ENCODE measurements around the gene ZNF468.
A peak's percentile ranks its signal among the peaks of the same experiment; 100 is the strongest.
"Not testable (repeated sequence)": the region's sequence is repeated elsewhere in the genome, so short reads cannot be mapped to it uniquely, and the experiment has no call there.

Gene ZNF468

GRCh38 chr19:52857378-52858191 lies at the start of gene ZNF468:
Gene ZNF468 (minus strand): TSS chr19:52857619. CDS start chr19:52854272, 3,347 bp downstream.
- Mint-ChIP-seq H3K27ac (peak within 1 kb of the TSS; percentile 93), H3K9me3 (peaks cover 14% of the 10 kb centered on the region), H3K4me1 (ENCODE audit: low read depth) (peaks cover 28% of the 10 kb centered on the region), H3K4me3 (peak within 1 kb of the TSS; percentile 97), H3K36me3 (ENCODE audit: low read depth) (peaks cover 40% of the 10 kb centered on the region)
- not testable (repeated sequence) for H3K27me3 Mint-ChIP-seq

DNA sequence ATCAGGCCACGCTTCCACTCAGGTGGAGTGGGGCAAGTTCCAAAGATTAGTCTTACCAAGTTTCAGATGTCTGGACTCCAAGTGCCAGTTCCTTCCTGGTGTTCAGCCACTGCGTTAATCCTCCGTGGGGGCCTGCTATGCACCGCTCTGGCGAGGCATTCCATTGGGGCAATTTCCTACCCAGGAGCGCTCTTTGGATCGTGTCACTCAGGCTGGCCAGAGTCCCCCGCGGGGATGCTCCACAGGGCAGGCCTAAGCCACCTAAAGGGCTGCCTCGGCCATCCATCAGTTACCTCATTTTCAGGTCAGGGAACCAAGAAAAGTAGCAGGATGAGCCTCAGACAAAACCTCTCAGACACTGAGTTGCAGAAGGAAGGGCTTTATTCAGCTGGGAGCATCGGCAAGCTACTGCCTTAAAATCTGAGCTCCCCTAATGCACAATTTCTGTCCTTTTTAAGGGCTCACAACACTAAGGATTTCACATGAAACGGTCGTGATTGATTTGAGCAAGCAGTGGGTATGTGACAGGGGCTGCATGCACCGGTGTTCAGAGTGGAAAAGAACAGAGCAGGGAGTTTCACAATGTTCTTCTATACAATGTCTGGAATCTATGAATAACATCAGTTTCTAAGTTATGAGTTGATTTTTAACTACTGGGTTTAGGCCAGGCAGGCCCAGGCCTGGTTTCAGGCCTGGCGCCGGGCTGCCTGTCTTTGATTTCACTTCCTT lies 46.8 kb upstream of the ZNF468 start:
- H3K27ac Mint-ChIP-seq; H3K4me3 Mint-ChIP-seq; H3K4me1 Mint-ChIP-seq (ENCODE audit: low read depth); H3K27me3 Mint-ChIP-seq: not testable (repeated sequence)
- Mint-ChIP-seq H3K9me3 (peaks cover 30% of the 10 kb centered on the region), H3K36me3 (ENCODE audit: low read depth) (peaks cover 44% of the 10 kb centered on the region)

DNA sequence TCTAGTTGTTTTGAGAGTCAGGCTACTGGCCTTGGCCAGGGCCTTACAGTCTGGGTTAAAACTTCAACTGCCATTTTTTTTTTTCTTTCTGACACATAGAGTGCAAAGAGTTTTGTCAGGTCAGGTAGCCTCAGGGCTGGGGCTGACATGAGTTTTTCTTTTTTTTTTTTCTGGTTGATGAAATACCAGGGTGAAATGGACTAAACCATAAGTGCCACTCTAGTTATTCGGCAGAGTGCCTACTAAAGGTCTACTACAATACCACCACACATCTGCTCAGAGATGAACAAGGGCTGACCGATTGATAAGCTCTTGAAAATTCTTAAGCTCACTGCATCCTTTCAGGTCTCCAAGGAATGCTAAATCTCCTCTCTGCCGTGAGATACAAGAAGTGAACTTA lies 44.4 kb upstream of the ZNF468 start:
- Mint-ChIP-seq H3K27ac (no peak overlapping the region), H3K36me3 (ENCODE audit: low read depth) (peaks cover 35% of the 10 kb centered on the region), H3K27me3 (no peaks in the 10 kb centered on the region), H3K4me1 (ENCODE audit: low read depth) (peaks cover 7% of the 10 kb centered on the region), H3K9me3 (peaks cover 24% of the 10 kb centered on the region), H3K4me3 (no peak overlapping the region)

DNA sequence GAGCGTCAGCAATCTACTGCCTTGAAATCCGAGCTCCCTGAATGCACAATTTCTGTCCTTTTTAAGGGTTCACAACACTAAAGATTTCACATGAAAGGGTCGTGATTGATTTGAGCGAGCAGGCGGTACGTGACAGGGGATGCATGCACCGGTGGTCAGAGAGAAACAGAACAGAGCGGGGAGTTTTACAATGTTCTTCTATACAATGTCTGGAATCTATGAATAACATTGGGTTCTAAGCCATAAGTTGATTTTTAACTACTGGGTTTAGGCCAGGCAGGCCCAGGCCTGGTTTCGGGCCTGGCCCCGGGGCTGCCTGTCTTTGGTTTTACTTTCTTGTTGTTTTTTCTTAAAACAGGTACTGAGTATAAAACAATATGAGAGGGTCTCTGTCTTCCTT lies 41.2 kb upstream of the ZNF468 start:
- peaks cover 12% of the 10 kb centered on the region for H3K4me1 Mint-ChIP-seq (ENCODE audit: low read depth)
- not testable (repeated sequence) for H3K27me3 Mint-ChIP-seq, H3K4me3 Mint-ChIP-seq
- H3K36me3 Mint-ChIP-seq (ENCODE audit: low read depth): peaks cover 13% of the 10 kb centered on the region
- peak overlapping the region; percentile 40 for H3K27ac Mint-ChIP-seq
- peaks cover 12% of the 10 kb centered on the region for H3K9me3 Mint-ChIP-seq

DNA sequence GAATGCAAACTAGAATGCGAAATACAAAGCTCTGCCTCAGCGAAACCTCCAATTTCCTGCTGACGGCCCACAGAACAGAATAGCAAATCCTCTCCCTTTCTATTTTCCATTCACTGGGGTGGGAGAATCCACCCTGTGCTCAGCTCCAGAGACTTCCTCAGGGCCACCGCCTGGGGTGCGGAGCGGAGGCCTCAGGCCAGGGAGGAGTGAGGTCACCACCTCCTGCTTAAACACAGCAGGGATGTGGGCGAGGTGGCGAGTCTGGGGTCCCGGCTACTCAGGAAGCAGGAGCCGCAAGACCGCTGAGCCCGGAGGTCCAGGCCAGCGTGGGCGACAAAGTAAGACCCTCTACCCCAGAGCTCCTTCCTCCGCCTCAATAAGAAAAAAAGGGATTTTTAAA lies 40.7 kb upstream of the ZNF468 start:
- Mint-ChIP-seq H3K4me3 (peak overlapping the region; percentile 85), H3K9me3 (peaks cover 13% of the 10 kb centered on the region), H3K27me3 (no peaks in the 10 kb centered on the region), H3K4me1 (ENCODE audit: low read depth) (peaks cover 12% of the 10 kb centered on the region), H3K36me3 (ENCODE audit: low read depth) (peaks cover 17% of the 10 kb centered on the region), H3K27ac (no peak overlapping the region)

- Mint-ChIP-seq H3K4me1 (ENCODE audit: low read depth) (peaks cover 15% of the 10 kb centered on the region), H3K36me3 (ENCODE audit: low read depth) (peaks cover 24% of the 10 kb centered on the region), H3K9me3 (peaks cover 19% of the 10 kb centered on the region), H3K27ac (peak within 1 kb of the TSS; percentile 87), H3K4me3 (peak within 1 kb of the TSS; percentile 85), H3K27me3 (no peaks in the 10 kb centered on the region)
Observed at GRCh38 chr19:52897138-52897935, 39.9 kb upstream of the ZNF468 start, which contains the start of gene ZNF320. Gene ZNF320 (minus strand): TSS chr19:52897635. CDS start chr19:52890255, 7,380 bp downstream.

- peaks cover 15% of the 10 kb centered on the region for H3K4me1 Mint-ChIP-seq (ENCODE audit: low read depth)
- H3K4me3 Mint-ChIP-seq: peak overlapping the region; percentile 85
- peaks cover 32% of the 10 kb centered on the region for H3K36me3 Mint-ChIP-seq (ENCODE audit: low read depth)
- H3K27ac Mint-ChIP-seq: peak overlapping the region; percentile 87
- peaks cover 19% of the 10 kb centered on the region for H3K9me3 Mint-ChIP-seq
- no peaks in the 10 kb centered on the region for H3K27me3 Mint-ChIP-seq
Observed at GRCh38 chr19:52896431-52897137, 39.2 kb upstream of the ZNF468 start.

DNA sequence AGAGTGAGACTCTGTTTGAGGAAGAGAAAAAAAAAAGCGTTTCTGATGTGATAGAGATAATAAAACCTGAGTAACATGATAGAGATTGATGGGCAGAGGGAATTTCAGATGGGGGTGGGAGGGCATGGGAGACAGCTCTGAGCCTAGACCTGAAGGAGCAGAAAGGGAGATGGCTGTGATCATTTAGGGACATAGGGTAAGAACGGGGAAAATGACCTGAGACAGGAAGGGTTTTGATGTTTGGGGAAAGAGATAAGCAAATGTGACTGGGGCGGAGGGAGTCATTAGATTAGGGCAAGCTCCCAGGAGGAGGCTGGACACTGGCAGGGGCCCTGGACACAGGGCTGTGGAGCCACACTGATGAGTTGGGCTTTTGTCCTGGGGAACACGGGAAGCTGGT lies 33.9 kb upstream of the ZNF468 start:
- H3K4me1 Mint-ChIP-seq (ENCODE audit: low read depth): peaks cover 4% of the 10 kb centered on the region
- no peak overlapping the region for H3K4me3 Mint-ChIP-seq
- peaks cover 36% of the 10 kb centered on the region for H3K9me3 Mint-ChIP-seq
- no peaks in the 10 kb centered on the region for H3K27me3 Mint-ChIP-seq
- H3K36me3 Mint-ChIP-seq (ENCODE audit: low read depth): peaks cover 70% of the 10 kb centered on the region
- H3K27ac Mint-ChIP-seq: no peak overlapping the region

GRCh38 chr19:52889931-52890330 lies 32.5 kb upstream of the ZNF468 start:
- Mint-ChIP-seq H3K4me1 (ENCODE audit: low read depth) (peaks cover 4% of the 10 kb centered on the region), H3K4me3 (no peak overlapping the region), H3K27ac (no peak overlapping the region), H3K27me3 (no peaks in the 10 kb centered on the region), H3K36me3 (ENCODE audit: low read depth) (peaks cover 79% of the 10 kb centered on the region), H3K9me3 (peaks cover 38% of the 10 kb centered on the region)

GRCh38 chr19:52889076-52889475 lies 31.7 kb upstream of the ZNF468 start:
- Mint-ChIP-seq H3K4me1 (ENCODE audit: low read depth) (peaks cover 4% of the 10 kb centered on the region), H3K36me3 (ENCODE audit: low read depth) (peaks cover 87% of the 10 kb centered on the region), H3K9me3 (peaks cover 40% of the 10 kb centered on the region), H3K27ac (no peak overlapping the region), H3K4me3 (no peak overlapping the region), H3K27me3 (no peaks in the 10 kb centered on the region)

DNA sequence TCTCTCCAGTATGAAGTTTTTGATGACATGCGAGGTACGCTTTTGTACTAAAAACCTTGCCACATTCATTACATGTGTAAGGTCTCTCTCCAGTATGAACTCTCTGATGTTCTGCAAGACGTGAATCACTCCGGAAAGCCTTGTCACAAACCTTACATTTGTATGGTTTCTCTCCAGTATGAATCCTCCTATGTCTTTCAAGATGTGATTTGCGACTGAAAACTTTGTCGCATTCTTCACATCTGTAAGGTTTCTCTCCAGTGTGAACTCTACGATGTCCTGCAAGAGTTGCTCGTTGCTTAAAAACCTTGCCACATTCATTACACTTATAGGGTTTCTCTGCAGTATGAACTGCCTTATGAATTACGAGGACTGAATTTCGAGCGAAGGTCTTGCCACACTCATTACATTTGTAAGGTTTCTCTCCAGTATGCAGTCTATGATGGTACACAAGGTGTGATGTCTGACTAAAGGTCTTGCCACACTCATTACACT lies 23.5 kb upstream of the ZNF468 start:
- H3K36me3 Mint-ChIP-seq (ENCODE audit: low read depth): peaks cover 85% of the 10 kb centered on the region
- H3K9me3 Mint-ChIP-seq: peaks cover 53% of the 10 kb centered on the region
- no peak overlapping the region for H3K27ac Mint-ChIP-seq
- H3K4me1 Mint-ChIP-seq (ENCODE audit: low read depth): no peaks in the 10 kb centered on the region
- no peaks in the 10 kb centered on the region for H3K27me3 Mint-ChIP-seq
- H3K4me3 Mint-ChIP-seq: no peak overlapping the region

GRCh38 chr19:52872996-52873395 lies 15.6 kb upstream of the ZNF468 start:
- H3K4me3 Mint-ChIP-seq; H3K27me3 Mint-ChIP-seq; H3K4me1 Mint-ChIP-seq (ENCODE audit: low read depth); H3K27ac Mint-ChIP-seq: not testable (repeated sequence)
- Mint-ChIP-seq H3K9me3 (peaks cover 53% of the 10 kb centered on the region), H3K36me3 (ENCODE audit: low read depth) (peaks cover 45% of the 10 kb centered on the region)

DNA sequence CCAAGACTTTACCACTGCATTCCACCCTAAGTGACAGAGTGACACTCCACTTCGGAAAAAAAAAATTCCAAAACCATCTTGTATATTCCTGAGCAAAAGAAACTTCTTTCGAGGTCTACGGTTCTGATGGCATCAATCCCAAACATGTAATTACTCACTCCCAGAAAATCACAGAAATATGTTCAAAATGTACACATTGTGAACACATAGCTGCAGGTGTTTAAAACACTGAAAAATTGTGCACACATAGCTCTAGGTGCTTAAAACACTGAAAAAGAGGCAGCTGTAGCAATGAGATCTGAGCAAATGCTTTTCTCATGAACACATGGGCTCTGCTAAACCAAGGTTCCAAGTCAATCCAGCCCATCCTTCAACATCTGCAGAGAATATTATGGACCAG lies 14.0 kb upstream of the ZNF468 start:
- H3K36me3 Mint-ChIP-seq (ENCODE audit: low read depth): peaks cover 39% of the 10 kb centered on the region
- H3K27ac Mint-ChIP-seq: no peak overlapping the region
- no peak overlapping the region for H3K4me3 Mint-ChIP-seq
- H3K9me3 Mint-ChIP-seq: peaks cover 49% of the 10 kb centered on the region
- no peaks in the 10 kb centered on the region for H3K27me3 Mint-ChIP-seq
- H3K4me1 Mint-ChIP-seq (ENCODE audit: low read depth): no peaks in the 10 kb centered on the region

DNA sequence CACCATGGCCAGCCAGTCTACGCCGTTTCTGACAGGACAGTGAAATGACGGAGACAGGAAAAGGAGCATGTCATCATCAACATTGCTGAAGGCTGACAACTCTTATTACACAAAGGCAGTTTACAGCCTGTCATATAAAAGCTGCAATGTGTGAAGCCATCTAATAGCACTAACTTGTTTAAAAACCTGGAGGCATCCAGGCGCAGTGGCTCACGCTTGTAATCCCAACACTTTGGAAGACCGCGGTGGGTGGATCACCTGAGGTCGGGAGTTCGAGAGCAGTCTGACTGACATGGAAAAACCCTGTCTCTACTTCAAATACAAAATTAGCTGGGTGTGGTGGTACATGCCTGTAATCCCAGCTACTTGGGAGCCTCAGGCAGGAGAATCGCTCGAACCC lies 10.6 kb upstream of the ZNF468 start:
- not testable (repeated sequence) for H3K4me1 Mint-ChIP-seq (ENCODE audit: low read depth); H3K27ac Mint-ChIP-seq; H3K27me3 Mint-ChIP-seq; H3K4me3 Mint-ChIP-seq
- peaks cover 30% of the 10 kb centered on the region for H3K36me3 Mint-ChIP-seq (ENCODE audit: low read depth)
- peaks cover 32% of the 10 kb centered on the region for H3K9me3 Mint-ChIP-seq
